Coronary artery (tissue), 2 donors: ENCODE results near the gene FRMD4A.
"Not testable (repeated sequence)": the region's sequence is repeated elsewhere in the genome, so short reads cannot be mapped to it uniquely, and the experiment has no call there.

Experiments
- DNase-seq: peaks from one replicate; pipeline ENCODE4 v3.0.0-alpha.2; 2017; ENCODE audit warnings: low spot score
- H3K27ac ChIP-seq, 2 donors: fragments of 200-600 bp; sonication (generic); one replicate each; pipeline ENCODE4 v1.5.1; 2016 to 2019
- H3K4me3 ChIP-seq: fragments of 200-600 bp; sonication (generic); 2 replicates; pipeline ENCODE4 v1.5.1; 2016; ENCODE audit warnings: mild to moderate bottlenecking, moderate library complexity
- TF ChIP-seq, protein P1 (sequence below): fragments of 200-600 bp; sonication (generic); IDR thresholded peaks from one replicate; pipeline ENCODE4 v1.5.1; 2019; ENCODE audit warnings: antibody characterized with exemption

Gene FRMD4A

DNA sequence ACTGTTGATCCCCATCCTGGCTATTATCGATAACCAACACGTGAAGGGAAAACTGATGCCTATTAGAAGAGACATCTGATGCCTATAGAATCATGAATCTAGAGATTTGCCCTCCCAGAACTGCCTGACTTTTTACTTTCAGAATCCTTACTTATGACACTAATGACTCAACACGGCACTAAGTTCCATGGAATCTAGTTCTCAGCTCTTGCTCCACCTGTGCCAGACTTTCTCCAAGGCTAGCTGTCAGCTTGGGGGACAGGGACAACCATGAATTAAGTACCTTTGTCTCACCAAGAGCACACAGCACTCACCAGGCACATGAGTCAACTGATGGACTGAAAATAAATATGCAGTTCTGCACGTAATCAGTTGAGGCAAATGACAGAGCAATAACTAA lies 184.2 kb downstream of the FRMD4A start:
- TF ChIP-seq, protein P1, sequence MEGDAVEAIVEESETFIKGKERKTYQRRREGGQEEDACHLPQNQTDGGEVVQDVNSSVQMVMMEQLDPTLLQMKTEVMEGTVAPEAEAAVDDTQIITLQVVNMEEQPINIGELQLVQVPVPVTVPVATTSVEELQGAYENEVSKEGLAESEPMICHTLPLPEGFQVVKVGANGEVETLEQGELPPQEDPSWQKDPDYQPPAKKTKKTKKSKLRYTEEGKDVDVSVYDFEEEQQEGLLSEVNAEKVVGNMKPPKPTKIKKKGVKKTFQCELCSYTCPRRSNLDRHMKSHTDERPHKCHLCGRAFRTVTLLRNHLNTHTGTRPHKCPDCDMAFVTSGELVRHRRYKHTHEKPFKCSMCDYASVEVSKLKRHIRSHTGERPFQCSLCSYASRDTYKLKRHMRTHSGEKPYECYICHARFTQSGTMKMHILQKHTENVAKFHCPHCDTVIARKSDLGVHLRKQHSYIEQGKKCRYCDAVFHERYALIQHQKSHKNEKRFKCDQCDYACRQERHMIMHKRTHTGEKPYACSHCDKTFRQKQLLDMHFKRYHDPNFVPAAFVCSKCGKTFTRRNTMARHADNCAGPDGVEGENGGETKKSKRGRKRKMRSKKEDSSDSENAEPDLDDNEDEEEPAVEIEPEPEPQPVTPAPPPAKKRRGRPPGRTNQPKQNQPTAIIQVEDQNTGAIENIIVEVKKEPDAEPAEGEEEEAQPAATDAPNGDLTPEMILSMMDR = no peak
- no peak overlapping the region for H3K4me3 ChIP-seq
- DNase-seq = no peak
- H3K27ac ChIP-seq = no peak overlapping the region

DNA sequence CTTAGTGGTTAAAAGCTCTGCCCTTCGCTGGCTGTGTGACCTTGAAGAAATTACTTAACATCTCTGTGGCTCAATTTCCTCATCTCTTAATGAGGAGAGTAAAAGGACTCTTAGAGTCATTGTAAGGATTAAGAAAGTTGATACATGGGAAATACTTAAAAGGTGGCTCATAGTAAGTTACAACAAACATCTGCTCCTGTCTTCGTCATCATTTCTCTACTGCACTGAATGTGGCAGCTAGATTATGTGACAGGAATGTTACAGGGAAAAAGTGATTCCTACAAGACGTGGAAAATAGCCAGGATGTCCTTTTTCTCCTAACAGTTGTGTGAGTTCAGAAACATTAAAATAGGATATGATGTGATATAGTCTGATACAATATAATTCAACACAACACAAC lies 184.7 kb downstream of the FRMD4A start:
- TF ChIP-seq, protein P1 = no peak
- H3K27ac ChIP-seq = no peak overlapping the region
- no peak overlapping the region for H3K4me3 ChIP-seq
- no peak for DNase-seq

DNA sequence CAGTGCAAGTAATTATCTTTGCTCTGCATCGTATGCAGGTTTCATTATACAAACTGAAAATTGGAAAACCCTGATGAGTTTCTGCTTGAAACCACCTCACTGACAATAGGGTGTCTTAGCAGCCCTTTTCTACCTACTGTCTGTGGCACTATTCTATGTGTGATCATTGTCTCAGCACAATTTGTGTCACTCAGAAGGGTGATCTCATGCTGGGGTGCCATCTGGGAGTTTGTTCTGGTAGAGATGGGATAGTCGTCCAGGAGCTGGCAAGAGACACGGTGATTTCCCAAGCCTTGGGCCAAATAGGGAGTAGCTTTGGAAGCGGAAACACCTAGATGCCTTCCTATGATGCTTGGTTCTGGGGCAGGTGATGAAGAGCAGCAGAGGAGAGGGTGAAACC lies 186.3 kb downstream of the FRMD4A start:
- Histone ChIP-seq H3K27ac (no peak overlapping the region), H3K4me3 (no peak overlapping the region)
- TF ChIP-seq, protein P1 = no peak
- DNase-seq = no peak

DNA sequence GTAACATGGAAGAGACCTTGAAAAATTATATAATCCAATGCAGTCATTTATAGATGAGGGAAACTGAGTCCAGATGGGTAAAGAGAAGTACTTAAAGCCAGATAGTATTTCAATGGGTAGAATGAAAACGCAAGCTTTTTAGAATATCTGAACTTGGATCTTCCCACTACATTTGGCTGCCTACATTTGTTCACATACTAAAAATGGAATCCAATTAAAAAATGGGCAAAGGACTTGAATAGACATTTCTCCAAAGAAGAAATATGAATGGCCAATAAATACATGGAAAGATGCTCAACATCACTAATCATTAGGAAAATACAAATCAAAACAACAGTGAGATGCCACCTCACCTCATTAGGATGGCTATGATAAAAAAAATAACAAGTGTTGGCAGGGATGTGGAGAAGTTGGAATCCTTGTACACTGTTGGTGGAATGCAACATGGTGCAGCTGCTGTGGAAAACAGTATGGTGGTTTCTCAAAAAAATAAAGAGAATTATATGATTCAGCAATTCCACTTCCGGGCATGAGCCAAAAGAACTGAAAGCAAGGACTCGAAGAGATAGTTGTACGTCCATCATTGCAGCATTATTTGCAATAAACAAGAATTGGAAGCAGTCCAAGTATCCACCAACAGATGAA lies 188.0 kb downstream of the FRMD4A start:
- Histone ChIP-seq H3K27ac (no peak overlapping the region), H3K4me3 (no peak overlapping the region)
- DNase-seq = no peak
- TF ChIP-seq, protein P1 = no peak

DNA sequence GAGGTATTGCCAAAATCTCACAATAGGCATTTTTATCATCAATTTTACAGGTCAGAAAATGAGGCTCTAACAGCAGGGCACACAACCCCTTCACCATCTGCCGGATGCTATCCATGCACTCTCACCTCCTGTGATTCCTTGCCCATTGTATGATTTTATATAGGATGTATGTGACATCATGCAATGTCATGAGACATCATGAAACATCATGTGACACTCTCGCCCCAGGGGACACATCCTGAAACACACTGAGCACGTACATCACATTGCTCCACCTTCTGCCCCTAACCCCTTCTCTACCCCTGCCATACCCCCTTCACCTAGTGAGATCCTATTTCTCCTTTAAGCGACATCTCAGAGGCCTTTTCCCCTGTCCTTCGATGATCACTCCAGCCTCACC lies 189.4 kb downstream of the FRMD4A start:
- TF ChIP-seq, protein P1 = no peak

DNA sequence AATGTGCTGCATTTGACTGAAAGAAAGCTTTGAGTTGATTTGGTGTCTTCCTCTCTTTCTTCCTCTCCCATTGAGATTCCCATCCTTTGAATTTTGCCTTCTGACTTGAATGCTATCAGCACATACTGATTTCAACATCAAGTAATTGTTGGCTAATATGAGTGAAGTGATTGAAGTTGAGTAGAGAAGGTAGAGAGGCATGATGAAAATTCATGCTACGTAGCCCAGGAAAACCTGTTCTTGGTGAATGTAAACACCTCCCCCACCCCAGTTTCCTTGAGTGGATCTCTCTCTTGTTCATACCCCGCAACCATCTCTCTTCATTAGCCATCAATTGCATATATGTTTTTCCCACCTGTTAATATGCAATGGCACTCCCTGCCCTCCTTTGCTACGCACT lies 193.3 kb downstream of the FRMD4A start:
- Histone ChIP-seq H3K27ac (no peak overlapping the region), H3K4me3 (no peak overlapping the region)
- TF ChIP-seq, protein P1 = no peak
- DNase-seq = no peak

More for the DNA sequence above, 189.4 kb downstream of the FRMD4A start:
- H3K27ac ChIP-seq = no peak overlapping the region
- no peak overlapping the region for H3K4me3 ChIP-seq
- no peak for DNase-seq

DNA sequence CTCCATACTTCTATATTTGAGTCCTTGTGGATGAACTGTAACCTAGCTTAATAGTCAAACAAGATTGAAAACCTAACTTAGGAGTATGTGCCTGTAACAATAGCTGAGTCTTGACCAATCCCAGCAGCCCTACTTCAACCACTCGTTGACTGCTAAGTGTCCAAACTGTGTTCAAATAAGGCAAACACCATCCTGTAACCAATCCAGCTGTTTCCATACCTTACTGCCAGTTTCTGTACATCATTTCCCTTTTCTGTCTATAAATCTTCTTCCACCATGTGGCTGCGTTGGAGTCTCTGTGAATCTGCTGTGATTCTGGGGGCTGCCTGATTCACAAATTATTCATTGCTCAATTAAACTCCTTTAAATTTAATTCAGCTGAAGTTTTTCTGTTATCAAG lies 195.5 kb downstream of the FRMD4A start:
- not testable (repeated sequence) for H3K27ac ChIP-seq, H3K4me3 ChIP-seq, DNase-seq
